HG02623 (cell line): ENCODE measurements around the gene NLRP3.
"Not testable (repeated sequence)": the region's sequence is repeated elsewhere in the genome, so short reads cannot be mapped to it uniquely, and the experiment has no call there.

Experiments used
- ATAC-seq: cut with Tn5 transposase; IDR thresholded peaks from one replicate; pipeline ENCODE4 v1.9.1; 2021; ENCODE audit warnings: moderate library complexity; ENCODE audit not compliant: unreplicated experiment

NLRP3 gene

DNA sequence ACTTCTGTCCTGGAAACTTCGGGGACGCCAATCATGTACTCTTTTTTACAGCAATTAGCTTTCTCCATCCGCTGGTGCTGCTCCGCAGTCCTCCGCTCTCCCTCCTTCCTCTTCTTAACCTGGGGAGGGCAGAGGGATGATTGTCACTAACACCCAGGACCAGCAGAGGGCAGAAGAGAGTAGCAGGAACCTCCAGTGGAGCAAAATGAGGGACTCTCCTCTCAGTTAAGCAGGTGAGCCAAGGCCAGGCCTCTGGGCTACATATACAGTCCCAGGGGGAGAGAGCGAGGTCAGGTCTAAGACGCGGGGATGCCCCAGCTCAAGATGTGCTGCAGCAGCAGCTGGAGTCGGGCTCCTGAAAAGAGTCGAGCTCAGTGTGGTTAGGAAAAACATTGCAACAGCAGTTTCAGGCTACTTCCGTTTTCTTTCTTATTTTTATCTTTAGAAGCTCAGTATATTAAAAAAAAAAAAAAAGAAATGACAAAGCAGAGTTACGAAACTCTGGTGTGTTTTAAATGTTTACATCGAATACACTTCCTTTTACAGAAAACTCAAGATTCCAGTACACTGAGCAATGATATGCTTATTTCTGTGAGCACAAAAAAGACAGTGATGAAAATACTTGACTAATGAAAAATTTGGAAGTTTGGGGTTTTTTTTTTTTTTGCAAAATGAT lies 25.7 kb upstream of the NLRP3 start:
- peak; percentile 100 for ATAC-seq

DNA sequence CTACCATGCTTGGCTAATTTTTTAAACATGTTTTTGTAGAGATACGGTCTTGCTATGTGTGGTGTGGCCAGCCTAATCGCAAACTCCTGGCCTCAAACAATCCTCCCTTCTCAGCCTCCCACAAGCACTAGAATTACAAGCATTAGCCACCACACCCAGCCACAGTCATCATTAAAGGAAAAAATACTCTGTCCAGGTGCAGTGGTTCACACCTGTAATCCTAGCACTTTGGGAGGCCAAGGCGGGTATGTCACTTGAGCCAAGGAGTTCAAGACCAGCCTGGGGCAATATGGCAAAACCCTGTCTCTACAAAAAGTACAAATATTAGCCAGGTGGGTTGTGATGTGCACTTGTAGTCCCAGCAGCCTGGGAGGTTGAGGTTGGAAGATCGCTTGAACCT lies 25.0 kb upstream of the NLRP3 start:
- no peak for ATAC-seq

DNA sequence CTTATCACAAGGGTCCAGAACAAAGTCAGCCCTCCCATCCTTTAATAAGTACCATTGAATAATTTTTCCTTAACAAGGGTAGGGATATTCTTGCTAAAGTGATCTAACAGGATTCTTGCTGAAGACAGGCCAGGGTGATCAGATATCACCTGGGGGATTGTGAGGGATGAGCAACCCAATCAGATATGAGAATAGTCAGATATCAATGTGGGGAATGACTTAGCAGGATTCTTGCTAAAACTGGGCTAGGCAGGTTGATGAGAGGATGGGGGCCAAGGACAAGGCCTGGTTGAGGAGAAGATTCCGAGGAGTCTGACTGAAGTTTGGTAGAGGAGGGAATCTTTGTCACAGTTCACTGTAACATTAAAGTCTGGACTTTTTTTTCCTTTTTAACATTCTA lies 23.9 kb upstream of the NLRP3 start:
- no peak for ATAC-seq

DNA sequence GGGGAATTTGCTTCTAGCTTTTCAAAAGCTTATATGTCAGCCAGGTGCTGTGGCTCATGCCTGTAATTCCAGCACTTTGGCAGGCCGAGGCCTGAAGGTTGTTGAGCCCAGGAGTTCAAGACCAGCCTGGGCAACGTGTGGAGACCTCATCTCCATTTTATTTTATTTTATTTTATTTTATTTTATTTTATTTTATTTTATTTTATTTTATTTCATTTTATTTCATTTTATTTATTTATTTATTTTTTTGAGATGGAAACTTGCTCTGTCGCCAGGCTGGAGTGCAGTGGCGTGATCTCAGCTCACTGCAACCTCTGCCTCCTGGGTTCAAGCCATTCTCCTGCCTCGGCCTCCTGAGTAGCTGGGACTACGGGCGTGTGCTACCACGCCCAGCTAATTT lies 20.9 kb upstream of the NLRP3 start:
- not testable (repeated sequence) for ATAC-seq

DNA sequence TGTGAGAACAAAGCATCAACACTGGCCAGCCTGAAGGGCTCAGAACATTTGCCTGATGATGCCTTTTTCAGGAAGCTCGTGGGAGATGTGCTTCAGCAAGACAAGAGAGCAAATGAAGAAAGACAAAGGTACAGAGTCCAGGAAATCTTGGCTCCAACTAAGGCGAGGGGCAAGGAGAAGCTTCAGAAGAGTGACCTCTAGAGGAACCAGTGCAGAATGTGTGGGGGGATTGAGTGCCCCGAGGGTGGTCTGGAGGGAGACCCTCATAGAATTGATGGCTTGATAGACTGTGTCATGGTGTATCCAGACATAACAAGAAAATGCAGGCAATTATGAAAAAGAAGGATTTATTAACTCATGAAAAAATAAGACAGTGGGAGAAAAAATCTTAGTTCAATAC lies 15.3 kb upstream of the NLRP3 start:
- ATAC-seq = no peak

DNA sequence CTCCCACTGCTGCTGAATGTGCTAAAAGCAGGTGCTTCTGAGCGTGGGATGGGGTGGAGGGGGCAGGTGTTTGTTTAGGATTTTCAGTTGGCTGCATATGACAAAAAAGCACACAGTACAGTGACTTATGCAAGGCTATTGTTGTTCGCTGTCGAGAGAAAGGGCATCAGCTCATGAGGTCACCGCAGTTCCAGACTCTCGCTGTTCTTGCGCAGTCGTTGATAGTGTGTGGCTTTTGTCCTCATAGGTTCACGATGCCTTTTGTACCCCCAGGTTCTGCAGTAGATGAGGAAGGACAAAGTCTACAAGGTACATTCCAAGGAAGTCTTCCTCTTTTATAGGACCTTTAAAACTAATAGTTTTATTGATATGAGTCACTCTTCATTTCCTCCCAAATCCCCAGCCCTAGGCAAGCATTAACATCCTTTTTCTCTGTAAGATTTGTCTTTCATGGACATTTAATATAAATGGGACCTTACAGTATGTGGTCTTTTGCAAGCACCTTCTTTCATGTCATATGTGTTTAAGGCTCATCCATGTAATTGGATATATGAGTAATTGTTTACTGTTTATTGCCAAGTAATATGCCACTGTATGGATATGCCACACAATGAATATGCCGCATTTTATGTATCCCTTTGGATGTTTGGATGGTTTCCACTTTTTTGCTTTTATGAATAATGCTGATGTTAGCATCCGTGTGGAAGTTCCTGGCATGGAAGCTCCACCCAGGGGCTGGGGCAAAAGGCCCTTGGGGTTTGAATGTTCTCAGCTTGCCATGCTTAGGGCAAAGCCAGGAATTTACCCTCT lies 14.5 kb upstream of the NLRP3 start:
- no peak for ATAC-seq

DNA sequence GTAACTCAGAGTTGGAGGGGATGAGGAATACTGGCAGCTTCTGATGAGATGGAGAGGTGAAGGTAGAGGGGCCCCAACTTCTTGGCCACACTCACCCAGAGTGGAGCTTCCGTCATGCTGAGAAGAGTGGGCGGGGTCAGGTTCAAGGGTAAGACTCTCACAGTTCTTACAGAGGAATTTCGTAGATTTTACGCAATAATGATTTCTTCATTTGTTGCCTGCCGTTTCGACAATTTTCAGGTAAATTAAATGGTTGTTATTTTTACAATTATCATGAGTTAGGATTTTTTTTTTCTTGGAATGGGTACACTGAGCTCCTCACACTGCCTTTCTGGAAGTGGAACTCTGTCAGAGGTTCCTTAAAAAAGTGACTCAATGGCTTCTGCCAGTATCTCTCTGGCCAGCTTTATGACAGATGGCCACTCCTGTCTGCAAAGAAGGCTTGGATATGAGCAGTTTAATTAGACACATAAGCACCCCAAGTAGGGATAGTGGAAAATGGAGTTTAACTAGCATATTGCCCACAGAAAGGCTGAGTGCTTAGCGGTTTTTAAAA lies 13.8 kb upstream of the NLRP3 start:
- no peak for ATAC-seq

DNA sequence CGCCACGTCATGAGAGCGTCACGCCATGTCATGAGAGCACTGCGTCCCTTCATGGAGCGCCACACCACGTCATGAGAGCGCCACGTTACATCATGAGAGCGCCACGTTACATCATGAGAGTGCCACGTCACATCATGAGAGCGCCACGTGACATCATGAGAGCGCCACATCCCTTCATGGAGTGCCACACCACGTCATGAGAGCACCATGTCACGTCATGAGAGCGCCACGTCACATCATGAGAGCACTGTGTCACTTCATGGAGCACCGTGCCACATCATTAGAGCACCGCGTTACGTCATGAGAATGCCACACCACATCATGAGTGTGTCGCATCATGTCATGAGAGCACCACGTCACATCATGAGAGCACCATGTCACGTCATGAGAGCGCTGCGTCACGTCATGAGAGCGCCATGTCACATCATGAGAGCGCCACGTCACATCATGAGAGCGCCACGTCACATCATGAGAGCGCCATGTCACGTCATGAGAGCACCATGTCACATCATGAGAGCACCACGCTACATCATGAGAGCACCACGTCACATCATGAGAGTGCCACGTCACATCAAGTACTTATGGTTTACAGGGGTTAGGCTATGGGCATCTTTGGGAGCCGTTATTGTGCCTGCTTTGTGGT lies 9.8 kb upstream of the NLRP3 start:
- ATAC-seq = no peak

DNA sequence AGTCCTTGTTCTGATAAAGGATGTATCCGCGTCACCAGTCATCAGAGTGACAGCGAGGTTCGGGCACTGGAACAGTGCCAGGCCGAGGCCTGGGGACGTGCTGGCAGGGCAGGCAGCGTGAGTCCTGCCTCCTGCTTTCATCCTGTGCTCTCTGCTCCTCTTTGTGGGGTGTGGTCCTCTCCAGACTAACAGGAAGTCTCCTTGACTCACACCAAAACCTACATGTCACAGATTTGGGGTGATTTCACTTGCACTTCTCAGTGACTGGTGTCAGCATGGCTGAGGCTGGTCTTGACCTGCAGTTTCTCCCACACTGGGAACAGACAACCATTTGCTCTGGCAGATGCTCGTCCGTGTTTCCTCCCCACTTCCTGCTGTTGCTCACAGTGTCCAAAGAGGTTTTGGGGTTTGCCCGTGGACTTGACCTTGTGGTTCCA lies 8.8 kb upstream of the NLRP3 start:
- peak; percentile 62 for ATAC-seq

DNA sequence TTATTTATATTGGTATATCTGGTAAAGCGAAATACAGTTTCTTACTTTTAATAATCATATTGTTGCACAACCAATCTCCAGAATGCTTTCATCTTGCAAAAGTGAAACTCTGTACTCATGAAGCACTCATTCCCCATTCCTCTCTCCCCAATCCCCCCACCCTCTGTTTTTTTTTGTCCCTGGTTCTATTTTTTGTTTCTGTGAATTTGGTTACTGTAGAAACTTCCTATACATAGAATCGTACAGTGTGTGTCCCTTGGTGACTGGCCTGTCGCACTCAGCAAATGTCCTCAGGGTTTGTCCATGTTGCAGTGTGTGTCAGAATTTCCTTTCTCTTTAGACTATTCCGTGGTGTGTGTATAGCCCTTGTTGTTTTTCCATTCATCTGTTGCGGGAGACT lies 7.9 kb upstream of the NLRP3 start:
- ATAC-seq = no peak

DNA sequence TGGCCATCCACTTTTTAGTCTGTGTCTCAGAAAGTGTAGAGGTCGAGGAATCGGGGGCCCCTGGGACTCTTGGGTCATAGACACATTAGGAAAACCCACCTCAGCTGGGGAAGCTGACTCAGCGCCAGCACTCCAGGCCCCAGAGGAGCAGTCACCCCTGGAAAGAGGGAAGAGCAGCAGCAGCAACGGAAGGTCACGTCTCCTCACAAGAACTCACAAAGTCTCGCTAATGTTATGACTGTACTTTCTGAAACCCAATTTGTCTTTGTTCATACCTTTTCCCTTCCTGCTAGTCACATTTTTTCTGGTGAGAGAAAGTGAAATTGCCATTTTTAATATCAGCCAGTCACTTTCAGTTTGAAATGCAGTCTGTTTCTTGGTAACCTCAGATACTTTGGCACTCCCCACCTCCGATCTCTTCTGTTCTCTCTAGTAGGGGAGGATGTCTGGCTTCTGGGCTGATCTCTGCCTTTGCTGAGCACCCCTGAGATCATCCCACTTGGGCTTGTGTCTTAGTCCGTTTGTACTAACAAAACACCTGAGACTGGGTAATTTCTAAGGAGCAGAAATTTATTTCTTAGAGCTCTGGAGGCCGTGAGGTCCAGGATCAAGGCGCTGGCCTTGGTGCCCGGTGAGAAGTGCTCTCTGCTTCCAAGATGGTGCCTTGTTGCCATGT lies 6.0 kb upstream of the NLRP3 start:
- ATAC-seq = peak; percentile 78

DNA sequence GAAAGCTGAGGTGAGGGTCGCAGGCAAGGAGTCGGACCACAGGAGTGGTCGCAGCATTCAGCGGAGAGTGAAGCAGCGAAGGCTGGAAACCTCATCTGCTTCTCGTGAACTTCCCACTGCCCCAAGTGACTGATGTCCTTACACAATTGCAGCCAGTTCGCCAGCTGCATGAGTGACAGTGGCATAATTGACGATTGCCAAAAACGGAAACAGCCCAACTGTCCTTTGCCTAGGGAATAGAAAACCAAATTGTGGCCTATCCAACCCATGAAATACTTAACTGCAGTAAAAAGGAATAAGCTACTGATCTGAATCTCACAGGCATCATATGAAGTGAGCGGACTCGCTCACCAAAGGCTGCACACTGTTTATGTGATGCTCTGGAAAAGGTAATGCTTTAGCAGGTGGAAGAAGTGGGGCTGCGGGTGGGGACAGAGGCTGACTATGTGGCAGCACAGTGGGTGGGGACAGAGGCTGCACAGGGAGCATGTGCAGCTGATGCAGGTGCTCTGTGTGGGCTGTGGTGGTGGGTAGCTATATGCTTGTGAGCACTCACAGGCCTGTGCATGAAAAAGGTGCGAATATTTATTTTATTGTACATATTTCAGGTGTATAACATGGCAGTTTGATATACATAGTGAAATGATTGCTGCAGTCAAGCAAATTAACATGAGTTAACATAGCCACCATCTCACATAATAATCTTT lies 4.2 kb upstream of the NLRP3 start:
- ATAC-seq = no peak

DNA sequence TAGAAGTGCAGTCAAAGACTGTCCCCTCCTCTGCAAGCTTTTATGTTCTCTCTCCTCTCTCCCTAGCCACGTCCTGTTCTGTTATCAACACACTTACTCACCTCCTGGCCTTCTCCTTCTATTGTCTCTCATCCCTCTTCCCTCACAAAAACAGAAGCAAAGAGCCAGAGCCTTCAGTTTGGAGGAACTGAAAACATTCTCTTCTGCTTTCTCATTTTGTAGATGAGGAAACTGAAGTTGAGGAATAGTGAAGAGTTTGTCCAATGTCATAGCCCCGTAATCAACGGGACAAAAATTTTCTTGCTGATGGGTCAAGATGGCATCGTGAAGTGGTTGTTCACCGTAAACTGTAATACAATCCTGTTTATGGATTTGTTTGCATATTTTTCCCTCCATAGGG lies 1.9 kb downstream of the NLRP3 start:
- no peak for ATAC-seq

DNA sequence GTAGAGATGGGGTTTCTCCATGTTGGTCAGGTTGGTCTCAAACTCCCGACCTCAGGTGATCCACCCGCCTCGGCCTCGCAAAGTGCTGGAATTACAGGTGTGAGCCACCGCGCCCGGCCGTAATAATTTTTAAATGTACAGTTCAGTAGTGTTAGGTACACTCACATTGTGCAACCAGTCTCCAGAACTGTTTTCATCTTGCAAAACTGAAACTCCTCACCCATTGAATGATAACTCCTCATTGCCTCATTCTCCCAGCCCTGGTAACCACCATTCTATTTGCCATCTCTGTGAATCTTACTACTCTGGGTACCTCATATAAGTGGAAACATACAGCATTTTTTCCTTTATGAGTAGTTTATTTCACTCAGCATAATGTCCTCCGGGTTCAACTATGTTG lies 3.4 kb downstream of the NLRP3 start:
- no peak for ATAC-seq

DNA sequence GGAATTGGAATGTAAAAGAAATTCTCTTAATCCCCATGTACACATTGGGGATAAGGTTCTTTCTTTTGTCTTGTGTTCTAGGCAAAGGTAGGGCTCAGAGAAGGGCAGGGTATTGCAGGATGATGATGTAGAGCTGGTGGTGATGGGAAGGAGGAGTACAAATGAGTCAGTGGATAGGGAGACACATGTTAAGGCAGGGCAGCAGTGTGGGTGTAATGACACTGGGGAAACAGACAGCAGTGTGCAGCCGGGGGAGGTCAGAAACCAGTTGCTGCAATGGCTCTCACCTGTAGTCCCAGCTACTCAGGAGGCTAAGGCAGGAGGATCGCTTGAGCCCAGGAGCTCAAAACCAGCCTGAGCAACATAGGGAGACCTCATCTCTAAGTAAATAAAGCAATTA lies 5.1 kb downstream of the NLRP3 start:
- ATAC-seq = no peak

DNA sequence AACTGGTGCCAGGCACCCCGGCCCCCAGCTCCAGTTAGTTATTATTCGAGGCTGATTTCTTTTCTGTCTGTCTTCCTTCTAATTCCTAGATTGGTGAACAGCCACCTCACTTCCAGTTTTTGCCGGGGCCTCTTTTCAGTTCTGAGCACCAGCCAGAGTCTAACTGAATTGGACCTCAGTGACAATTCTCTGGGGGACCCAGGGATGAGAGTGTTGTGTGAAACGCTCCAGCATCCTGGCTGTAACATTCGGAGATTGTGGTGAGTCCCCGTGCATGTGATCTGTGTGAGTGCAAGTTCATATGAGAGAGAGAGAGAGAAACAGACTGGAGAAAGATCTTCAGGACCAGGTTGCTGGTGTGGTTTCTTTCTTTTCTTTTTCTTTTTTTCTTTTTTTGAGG lies 13.5 kb downstream of the NLRP3 start:
- no peak for ATAC-seq

DNA sequence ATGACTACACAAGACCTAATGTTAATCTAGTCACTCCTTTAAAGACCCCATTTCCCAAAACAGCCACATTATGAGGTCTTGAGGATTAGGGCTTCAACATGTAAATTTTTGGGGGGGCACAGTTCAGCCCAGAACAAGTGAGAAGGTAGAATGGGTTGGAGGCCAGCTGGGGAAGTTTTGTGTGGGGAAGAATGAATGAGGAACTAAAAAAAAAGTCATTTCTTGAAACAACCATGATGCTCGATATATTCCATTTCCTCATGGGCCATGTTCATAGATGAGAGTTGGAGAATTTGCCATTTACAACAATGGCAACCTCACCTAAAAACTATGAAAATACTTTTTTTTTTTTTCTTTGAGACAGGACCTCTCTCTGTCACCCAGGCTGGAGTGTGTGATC lies 14.5 kb downstream of the NLRP3 start:
- ATAC-seq = peak; percentile 53

DNA sequence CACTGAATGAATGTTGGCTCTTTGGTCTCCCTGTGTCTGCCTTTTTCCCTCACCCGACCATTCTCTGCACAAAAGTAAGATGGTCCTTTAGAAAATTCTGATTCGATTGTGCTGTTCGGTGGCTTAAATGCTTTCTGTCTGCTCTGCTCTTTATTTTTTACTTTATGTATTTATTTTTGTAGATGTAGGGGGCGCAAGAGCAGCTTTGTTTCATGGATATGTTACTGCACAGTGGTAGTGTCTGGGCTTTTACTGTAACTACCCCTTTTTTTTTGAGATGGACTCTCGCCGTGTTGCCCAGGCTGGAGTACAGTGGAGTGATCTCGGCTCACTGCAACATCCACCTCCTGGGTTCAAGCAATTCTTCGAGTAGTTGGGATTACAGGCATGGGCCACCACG lies 15.7 kb downstream of the NLRP3 start:
- no peak for ATAC-seq

DNA sequence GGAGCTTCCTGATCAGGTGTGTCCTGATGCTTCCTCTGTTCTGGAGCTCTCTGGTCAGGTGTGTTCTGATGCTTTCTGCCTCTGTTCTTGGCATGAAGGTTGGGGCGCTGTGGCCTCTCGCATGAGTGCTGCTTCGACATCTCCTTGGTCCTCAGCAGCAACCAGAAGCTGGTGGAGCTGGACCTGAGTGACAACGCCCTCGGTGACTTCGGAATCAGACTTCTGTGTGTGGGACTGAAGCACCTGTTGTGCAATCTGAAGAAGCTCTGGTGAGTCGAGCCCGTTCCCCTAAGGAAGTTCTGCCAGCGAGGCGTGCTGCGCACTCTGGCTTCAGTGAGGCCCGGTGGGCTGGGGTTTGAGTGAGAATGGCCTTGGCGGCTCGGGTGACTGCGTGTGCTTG lies 18.0 kb downstream of the NLRP3 start:
- ATAC-seq = no peak

DNA sequence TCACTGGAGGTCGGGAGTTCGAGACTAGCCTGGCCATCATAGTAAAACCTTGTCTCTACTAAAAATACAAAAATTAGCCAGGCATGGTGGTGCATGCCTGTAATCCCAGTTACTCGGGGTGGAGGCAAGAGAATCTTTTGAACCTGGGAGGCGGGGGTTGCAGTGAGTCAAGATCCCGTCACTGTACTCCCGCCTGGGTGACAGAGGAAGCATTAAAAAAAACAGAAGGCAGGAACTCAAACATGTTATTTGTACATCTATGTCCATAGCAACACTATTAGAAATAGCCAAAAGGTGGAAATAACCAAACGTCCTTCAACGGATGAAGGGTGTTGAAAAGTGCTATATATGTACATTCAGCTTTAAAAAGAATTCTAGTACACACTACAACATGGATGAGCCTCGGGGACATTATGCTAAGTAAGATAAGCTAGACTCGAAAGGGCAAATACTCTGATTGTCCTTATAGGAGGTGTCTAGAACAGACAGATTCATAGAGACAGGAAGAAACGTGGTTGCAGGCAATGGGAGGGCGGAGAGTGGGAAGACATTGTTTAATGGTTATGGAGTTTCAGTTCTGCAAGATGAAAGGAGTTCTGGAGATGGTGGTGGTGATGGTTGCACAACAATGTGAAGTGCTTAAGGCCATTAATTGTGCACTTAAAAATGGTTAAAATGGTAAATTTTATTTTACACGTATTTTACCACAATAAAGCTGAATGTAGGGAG lies 19.2 kb downstream of the NLRP3 start:
- ATAC-seq = no peak
